Right cardiac atrium (tissue), 5 donors: ENCODE measurements around the gene COL19A1. TPM values are rescaled to one million over a fixed set of nuclear protein-coding genes. Genes with fewer than 3 reads are reported as not detected.

Source experiments
- ATAC-seq, 2 donors: fragments of 200-7000 bp; cut with Tn5 transposase; one replicate each; pipeline versions ENCODE4 v1.8.0 to v1.9.1; 2020; ENCODE audit warnings: moderate library complexity in 2 of 2, mild to moderate bottlenecking in 1 of 2
- DNase-seq, 3 donors: peaks; one replicate each; pipeline ENCODE4 v3.0.0-alpha.2; 2020
- H3K27ac ChIP-seq: one replicate; pipeline ENCODE4 v1.5.1; 2013; ENCODE audit warnings: mild to moderate bottlenecking, low read length, control low read depth, moderate library complexity
- H3K27me3 ChIP-seq: one replicate; pipeline ENCODE4 v1.6.1; 2013; ENCODE audit not compliant: control insufficient read depth, insufficient read depth
- H3K4me1 ChIP-seq: one replicate; pipeline ENCODE4 v1.6.1; 2013; ENCODE audit warnings: low read length; ENCODE audit not compliant: control insufficient read depth, insufficient read depth
- H3K4me3 ChIP-seq: one replicate; pipeline ENCODE4 v1.5.1; 2013; ENCODE audit warnings: low read length, control low read depth
- H3K9me3 ChIP-seq: one replicate; pipeline ENCODE4 v1.6.1; 2013; ENCODE audit warnings: low read length; ENCODE audit not compliant: control insufficient read depth
- WGBS: extraction: QIAGEN DNeasy Blood & Tissue Kit; methylation state at CpG from one replicate; pipeline ENCODE4 v1.1.7; 2013; 5-methylcytosine and 5-hydroxymethylcytosine counted together
- intact Hi-C, 4 donors: fragments of 100-400 bp; cut with DNase I; formaldehyde crosslinking; loops; one replicate each; pipeline versions ENCODE4 v1.11.0 to v1.14.0; 2022 to 2023
- polyA plus RNA-seq: library from polyadenylated mRNA; stranded (reverse); fragments of 200-250 nt; gene quantifications from one replicate; pipeline ENCODE4 v1.2.3, GENCODE V29; 2013
- total RNA-seq, 4 donors: library from RNA; stranded (reverse); fragmentation: NEBNext Ultra II Directional; extraction: Animal tissue kit (Norgen Biotek cat#: 25700); gene quantifications; one replicate each; pipeline ENCODE4 v1.2.1, GENCODE V29; 2021
- donor health status: healthy with polysubstance abuse.
- donor health status: DM: no; HTN: yes; CAD: no.
- donor health status: DM: no; HTN: no; CAD: no.
- donor health status: DM: no; HTN: yes; CAD: no; lungs with severe emphysema.
- donor health status: DM: yes; HTN: yes; CAD: no.

COL19A1 gene
- total and polyA plus RNA-seq, 5 donors, result 1.0 to 6.0 (median 3.6) TPM

GRCh38 chr6:70210462-70210861 is 344.1 kb downstream of the COL19A1 start:
- no peaks in the 10 kb centered on the region for H3K9me3 ChIP-seq
- intact Hi-C loops, result no loop called here
- no peaks in the 10 kb centered on the region for H3K27me3 ChIP-seq
- DNase-seq (no peak), ATAC-seq (no peak)
- 53% methylated on average over 2 of the region's 2 CpGs for WGBS
- H3K27ac ChIP-seq, result no peak overlapping the region
- H3K4me3 ChIP-seq, result no peak overlapping the region
- no peaks in the 10 kb centered on the region for H3K4me1 ChIP-seq

- 84% methylated on average over 4 of the region's 4 CpGs for WGBS
- Histone ChIP-seq H3K27me3 (no peaks in the 10 kb centered on the region), H3K4me1 (no peaks in the 10 kb centered on the region), H3K4me3 (no peak overlapping the region), H3K9me3 (no peaks in the 10 kb centered on the region), H3K27ac (no peak overlapping the region)
- no peak for ATAC-seq
- intact Hi-C loops, result no loop called here
- DNase-seq, result no peak
Observed at GRCh38 chr6:70215460-70216108, 349.2 kb downstream of the COL19A1 start.

- H3K4me3 ChIP-seq, result no peak overlapping the region
- ATAC-seq (no peak), DNase-seq (no peak)
- no peaks in the 10 kb centered on the region for H3K4me1 ChIP-seq
- H3K27ac ChIP-seq, result no peak overlapping the region
- no peaks in the 10 kb centered on the region for H3K27me3 ChIP-seq
- no peaks in the 10 kb centered on the region for H3K9me3 ChIP-seq
- intact Hi-C loops, result no loop called here
- 63% methylated on average over 8 of the region's 8 CpGs for WGBS
Observed at GRCh38 chr6:70216767-70217166, 350.4 kb downstream of the COL19A1 start.

GRCh38 chr6:70219943-70220613 is 353.7 kb downstream of the COL19A1 start:
- no peaks in the 10 kb centered on the region for H3K27me3 ChIP-seq
- WGBS, result 74% methylated on average over 1 of the region's 1 CpG
- no peaks in the 10 kb centered on the region for H3K9me3 ChIP-seq
- no peaks in the 10 kb centered on the region for H3K4me1 ChIP-seq
- ATAC-seq (no peak), DNase-seq (no peak)
- H3K4me3 ChIP-seq, result no peak overlapping the region
- no peak overlapping the region for H3K27ac ChIP-seq
- intact Hi-C loops, result loop anchor here in 2 of 4 donors (5.0 to 10.0 kb wide), 3 partner anchors 75 to 155 kb away; no protein-coding TSS in a partner anchor

- Histone ChIP-seq H3K27ac (no peak overlapping the region), H3K4me3 (no peak overlapping the region), H3K9me3 (no peaks in the 10 kb centered on the region), H3K27me3 (no peaks in the 10 kb centered on the region), H3K4me1 (no peaks in the 10 kb centered on the region)
- intact Hi-C loops, result loop anchor here in 2 of 4 donors (5.0 to 10.0 kb wide), 3 partner anchors 74 to 154 kb away; no protein-coding TSS in a partner anchor
- WGBS, result 19% methylated on average over 4 of the region's 4 CpGs
- ATAC-seq, result peak; percentile 51 to 58
- peak in 1 of 3 donors; percentile 17 for DNase-seq
Observed at GRCh38 chr6:70221025-70221714, 354.8 kb downstream of the COL19A1 start.

- DNase-seq (no peak), ATAC-seq (no peak)
- Histone ChIP-seq H3K9me3 (no peaks in the 10 kb centered on the region), H3K27me3 (no peaks in the 10 kb centered on the region), H3K4me3 (no peak overlapping the region), H3K4me1 (no peaks in the 10 kb centered on the region), H3K27ac (no peak overlapping the region)
- intact Hi-C loops, result loop anchor here in 2 of 4 donors (5.0 to 10.0 kb wide), 3 partner anchors 73 to 153 kb away; no protein-coding TSS in a partner anchor
- WGBS, result 63% methylated on average over 6 of the region's 6 CpGs
Observed at GRCh38 chr6:70221715-70222438, 355.5 kb downstream of the COL19A1 start.

- Histone ChIP-seq H3K27ac (no peak overlapping the region), H3K4me3 (no peak overlapping the region), H3K4me1 (no peaks in the 10 kb centered on the region), H3K9me3 (no peaks in the 10 kb centered on the region), H3K27me3 (no peaks in the 10 kb centered on the region)
- DNase-seq (no peak), ATAC-seq (no peak)
- WGBS, result 48% methylated on average over 2 of the region's 2 CpGs
- intact Hi-C loops, result loop anchor here in 2 of 4 donors (5.0 to 10.0 kb wide), 3 partner anchors 72 to 152 kb away; no protein-coding TSS in a partner anchor
Observed at GRCh38 chr6:70222439-70222749, 356.0 kb downstream of the COL19A1 start.

GRCh38 chr6:70225055-70225454 is 358.7 kb downstream of the COL19A1 start:
- no peak overlapping the region for H3K4me3 ChIP-seq
- no peaks in the 10 kb centered on the region for H3K27me3 ChIP-seq
- no peaks in the 10 kb centered on the region for H3K4me1 ChIP-seq
- WGBS, result 51% methylated on average over 2 of the region's 2 CpGs
- no peak overlapping the region for H3K27ac ChIP-seq
- ATAC-seq, result peak; percentile 76 to 77
- DNase-seq, result peak in 1 of 3 donors; percentile 18
- intact Hi-C loops, result loop anchor here in 1 of 4 donors (10.0 kb wide), 2 partner anchors 70 to 150 kb away; no protein-coding TSS in a partner anchor
- no peaks in the 10 kb centered on the region for H3K9me3 ChIP-seq

GRCh38 chr6:70231311-70231710 is 365.0 kb downstream of the COL19A1 start:
- ATAC-seq, result no peak
- H3K9me3 ChIP-seq, result no peaks in the 10 kb centered on the region
- no peaks in the 10 kb centered on the region for H3K4me1 ChIP-seq
- DNase-seq, result no peak
- H3K4me3 ChIP-seq, result no peak overlapping the region
- no peak overlapping the region for H3K27ac ChIP-seq
- H3K27me3 ChIP-seq, result no peaks in the 10 kb centered on the region
- 53% methylated on average over 2 of the region's 2 CpGs for WGBS
- intact Hi-C loops, result no loop called here

- Histone ChIP-seq H3K4me1 (no peaks in the 10 kb centered on the region), H3K9me3 (no peaks in the 10 kb centered on the region), H3K27ac (no peak overlapping the region), H3K27me3 (no peaks in the 10 kb centered on the region), H3K4me3 (no peak overlapping the region)
- intact Hi-C loops, result no loop called here
- DNase-seq (no peak), ATAC-seq (no peak)
- 94% methylated on average over 7 of the region's 7 CpGs for WGBS
Observed at GRCh38 chr6:70234561-70235236, 368.3 kb downstream of the COL19A1 start.
